Esophagus muscularis mucosa (tissue), 4 donors: ENCODE data around the gene OR8B12. TPM values are rescaled to one million over a fixed set of nuclear protein-coding genes. Genes with fewer than 3 reads are reported as not detected.
"Not testable (repeated sequence)": the region's sequence is repeated elsewhere in the genome, so short reads cannot be mapped to it uniquely, and the experiment has no call there.

Experiments used
- DNase-seq: peaks from one replicate; pipeline ENCODE4 v3.0.0-alpha.2; 2017; ENCODE audit errors: extremely low spot score
- H3K27ac ChIP-seq, 4 donors: fragments of 200-600 bp; sonication (generic); replicated peaks in 1 of 4; 1 replicate in 3 of 4; 2 replicates in 1 of 4; pipeline ENCODE4 v1.5.1; 2016 to 2019; ENCODE audit warnings: mild to moderate bottlenecking in 1 of 4
- H3K27me3 ChIP-seq, 4 donors: fragments of 200-600 bp; sonication (generic); one replicate each; pipeline versions ENCODE4 v1.5.1 to v1.6.0; 2016 to 2019
- H3K36me3 ChIP-seq, 4 donors: fragments of 200-600 bp; sonication (generic); one replicate each; pipeline ENCODE4 v1.5.1; 2016 to 2019
- H3K4me1 ChIP-seq, 4 donors: fragments of 200-600 bp; sonication (generic); one replicate each; pipeline ENCODE4 v1.5.1; 2016 to 2019
- H3K4me3 ChIP-seq, 4 donors: fragments of 200-600 bp; sonication (generic); 1 replicate in 2 of 4; 2 replicates in 2 of 4; pipeline ENCODE4 v1.5.1; 2016 to 2019; ENCODE audit warnings: mild to moderate bottlenecking in 4 of 4, moderate library complexity in 1 of 4
- H3K9me3 ChIP-seq, 4 donors: fragments of 200-600 bp; sonication (generic); 1 replicate in 3 of 4; 2 replicates in 1 of 4; pipeline ENCODE4 v1.5.1; 2016 to 2019
- CTCF ChIP-seq, 3 experiments: fragments of 200-600 bp in 2 of 3; fragments of 450-650 bp in 1 of 3; sonication (generic) in 2 of 3; IDR thresholded peaks; one replicate each; pipeline ENCODE4 v1.5.1; 2017 to 2019; ENCODE audit warnings: antibody characterized with exemption in 3 of 3, mild to moderate bottlenecking in 2 of 3, moderate library complexity in 1 of 3
- EP300 ChIP-seq: sonication (generic); formaldehyde crosslinking; IDR thresholded peaks from one replicate; pipeline ENCODE4 v1.6.1; 2017; ENCODE audit warnings: antibody characterized with exemption
- POLR2A ChIP-seq: fragments of 450-650 bp; IDR thresholded peaks from one replicate; pipeline ENCODE4 v1.6.1; 2017; ENCODE audit warnings: antibody characterized with exemption, moderate library complexity, mild to moderate bottlenecking, low read depth
- POLR2AphosphoS5 ChIP-seq, 2 donors: sonication (generic); formaldehyde crosslinking; IDR thresholded peaks; one replicate each; pipeline ENCODE4 v1.6.1; 2017; ENCODE audit warnings: antibody characterized with exemption in 2 of 2
- WGBS: methylation state at CpG from one replicate; pipeline ENCODE4 v1.1.5; 2018; 5-methylcytosine and 5-hydroxymethylcytosine counted together
- intact Hi-C: fragments of 100-400 bp; cut with DNase I; formaldehyde crosslinking; loops from one replicate; pipeline ENCODE4 v1.15.1; 2023
- total RNA-seq, 4 donors: library from RNA; depleted of rRNA; stranded (reverse); fragments of >200 nt; gene quantifications; one replicate each; pipeline versions ENCODE4 v1.1.0 to v1.2.1, GENCODE V29; 2016

Gene OR8B12
- total RNA-seq, 4 donors from 2014 or later = not detected

DNA sequence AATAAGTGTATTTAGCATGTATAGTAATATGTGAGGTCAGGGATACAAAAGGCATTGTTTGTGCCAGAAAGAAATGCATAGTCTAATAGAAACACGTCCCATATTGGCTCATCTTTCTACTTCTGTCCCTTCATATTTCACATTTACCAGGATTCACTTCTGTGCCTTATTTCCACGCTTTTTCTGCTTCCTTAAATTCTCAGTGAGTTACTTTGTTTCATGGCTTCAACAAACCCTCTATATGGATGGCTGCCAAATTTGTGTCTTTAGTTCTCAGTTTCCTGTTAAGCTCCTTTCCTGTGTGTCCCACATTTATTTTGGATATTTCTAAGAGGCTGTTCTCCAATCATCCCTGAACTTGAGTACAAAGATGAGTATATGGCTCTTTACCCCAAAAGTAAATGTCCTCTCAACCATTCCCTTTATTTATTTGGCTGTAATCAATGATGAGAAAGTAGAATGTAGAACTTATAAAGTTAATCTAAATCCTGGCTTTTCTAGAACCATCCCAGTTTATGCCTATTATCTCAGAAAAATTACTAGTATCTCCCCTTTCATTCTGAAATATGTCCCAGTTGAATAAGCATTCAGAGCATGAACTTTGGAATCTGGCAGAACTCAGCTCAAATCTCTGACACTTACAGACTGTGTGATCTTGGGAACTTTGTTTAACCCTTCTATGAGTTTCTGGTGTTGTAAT lies 23.5 kb downstream of the OR8B12 start:
- H3K4me1 ChIP-seq = no peaks in the 10 kb centered on the region
- H3K9me3 ChIP-seq = no peaks in the 10 kb centered on the region
- H3K36me3 ChIP-seq = no peaks in the 10 kb centered on the region
- no peak overlapping the region for H3K27ac ChIP-seq
- intact Hi-C loops = no loop called here
- WGBS = 28% methylated on average over 2 of the region's 2 CpGs
- no peak for TF ChIP-seq POLR2A
- TF ChIP-seq EP300 = no peak
- no peak for TF ChIP-seq POLR2AphosphoS5 (IDR thresholded peaks at IDR 0.05)
- TF ChIP-seq CTCF (IDR thresholded peaks at IDR 0.05) = no peak
- H3K4me3 ChIP-seq = no peak overlapping the region
- no peaks in the 10 kb centered on the region for H3K27me3 ChIP-seq
- DNase-seq = no peak

DNA sequence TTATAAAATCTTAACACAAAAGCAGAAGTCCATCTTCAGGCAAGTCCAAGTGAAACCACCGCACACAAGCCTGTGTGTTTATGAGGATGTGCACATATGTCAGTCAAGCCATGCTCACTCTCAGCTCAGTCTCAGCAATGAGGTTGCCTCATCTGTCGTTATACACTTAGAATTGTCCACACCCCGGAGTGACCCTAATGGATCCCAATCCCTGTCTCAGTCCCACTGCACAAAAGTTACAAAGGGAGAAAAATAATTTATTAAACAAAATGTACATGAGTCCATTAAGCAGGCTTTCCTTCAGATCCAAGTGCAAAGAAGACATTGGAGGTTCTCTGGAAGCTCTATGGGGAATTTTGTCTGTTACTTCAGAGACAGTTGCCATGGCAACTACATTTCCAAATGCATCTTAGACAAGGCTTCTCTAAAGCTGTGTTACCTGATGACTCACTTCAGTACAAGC lies 24.4 kb downstream of the OR8B12 start:
- H3K27ac ChIP-seq = no peak overlapping the region
- no peaks in the 10 kb centered on the region for H3K36me3 ChIP-seq
- H3K9me3 ChIP-seq = no peaks in the 10 kb centered on the region
- intact Hi-C loops = no loop called here
- DNase-seq = no peak
- TF ChIP-seq POLR2A (no peak), POLR2AphosphoS5 (IDR thresholded peaks at IDR 0.05) (no peak), EP300 (no peak), CTCF (IDR thresholded peaks at IDR 0.05) (no peak)
- WGBS = 61% methylated on average over 3 of the region's 3 CpGs
- H3K4me1 ChIP-seq = no peaks in the 10 kb centered on the region
- H3K27me3 ChIP-seq = no peaks in the 10 kb centered on the region
- H3K4me3 ChIP-seq = no peak overlapping the region

DNA sequence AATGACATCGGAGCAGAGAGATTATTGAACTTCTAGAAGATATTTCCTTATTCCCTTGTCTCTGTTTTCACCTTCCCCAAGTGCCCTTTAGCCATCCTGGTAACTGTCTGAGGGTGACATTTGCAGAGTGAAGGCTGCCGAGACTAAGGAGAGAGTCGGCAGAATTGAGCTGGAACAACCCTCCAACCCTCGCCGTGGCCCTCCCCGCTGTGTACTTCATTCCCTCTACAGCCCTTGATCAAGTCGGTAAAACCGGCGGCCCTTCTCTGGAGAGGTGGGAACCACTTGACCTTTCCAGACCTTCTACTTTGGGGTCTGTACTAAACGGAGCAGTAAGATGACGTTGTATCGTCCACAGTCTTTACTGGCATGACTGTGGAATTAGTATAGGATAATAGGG lies 26.1 kb downstream of the OR8B12 start:
- intact Hi-C loops = no loop called here
- Histone ChIP-seq H3K36me3 (no peaks in the 10 kb centered on the region), H3K27me3 (no peaks in the 10 kb centered on the region), H3K4me3 (no peak overlapping the region), H3K4me1 (no peaks in the 10 kb centered on the region), H3K27ac (no peak overlapping the region), H3K9me3 (no peaks in the 10 kb centered on the region)
- DNase-seq = no peak
- WGBS = 88% methylated on average over 12 of the region's 12 CpGs
- TF ChIP-seq EP300 (no peak), POLR2AphosphoS5 (IDR thresholded peaks at IDR 0.05) (no peak), CTCF (IDR thresholded peaks at IDR 0.05) (no peak), POLR2A (no peak)

GRCh38 chr11:124514675-124515074 lies 28.8 kb downstream of the OR8B12 start:
- H3K4me3 ChIP-seq, H3K4me1 ChIP-seq, H3K36me3 ChIP-seq, H3K27ac ChIP-seq, H3K9me3 ChIP-seq, DNase-seq, intact Hi-C loops: not testable (repeated sequence)
- H3K27me3 ChIP-seq = peaks cover 0 to 14% (median 0%) of the 10 kb centered on the region in 4 donors
- 98% methylated on average over 4 of the region's 4 CpGs for WGBS

DNA sequence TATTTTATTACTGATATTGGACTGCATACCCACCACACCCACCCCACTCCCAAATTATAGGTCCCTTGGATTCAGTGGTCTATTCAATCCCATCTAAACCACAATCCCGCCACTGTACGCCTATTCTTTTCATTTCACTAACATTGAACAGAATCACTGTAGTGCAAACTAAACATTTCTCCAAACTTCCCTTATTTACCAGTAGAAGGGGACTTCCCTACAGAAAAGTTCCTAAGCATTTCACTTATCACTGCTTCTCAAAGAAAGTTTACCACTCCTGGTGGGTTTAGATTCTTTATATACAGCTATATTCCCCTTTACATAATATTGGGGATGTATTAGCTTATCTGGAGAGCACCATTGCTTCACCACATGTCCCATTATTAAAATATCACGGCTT lies 29.3 kb downstream of the OR8B12 start:
- H3K4me1 ChIP-seq = no peaks in the 10 kb centered on the region
- peaks cover 0 to 14% (median 0%) of the 10 kb centered on the region in 4 donors for H3K27me3 ChIP-seq
- TF ChIP-seq POLR2A = no peak
- no peak for TF ChIP-seq EP300
- no peak for TF ChIP-seq POLR2AphosphoS5 (IDR thresholded peaks at IDR 0.05)
- TF ChIP-seq CTCF (IDR thresholded peaks at IDR 0.05) = no peak
- H3K4me3 ChIP-seq = no peak overlapping the region
- WGBS = 87% methylated on average over 3 of the region's 3 CpGs
- H3K36me3 ChIP-seq = no peaks in the 10 kb centered on the region
- H3K27ac ChIP-seq = no peak overlapping the region
- intact Hi-C loops = no loop called here
- peaks cover 0 to 3% (median under 1%) of the 10 kb centered on the region in 4 donors for H3K9me3 ChIP-seq
- DNase-seq = no peak
